ENCODE measurements around the gene MSANTD3. TPM values are rescaled to one million over a fixed set of nuclear protein-coding genes. Genes with fewer than 3 reads are reported as not detected.

The MSANTD3 gene
- total and polyA plus RNA-seq, 2 of the 4 experiments (the other 2 are of a cell fraction) = 45.5 to 55.9 TPM

DNA sequence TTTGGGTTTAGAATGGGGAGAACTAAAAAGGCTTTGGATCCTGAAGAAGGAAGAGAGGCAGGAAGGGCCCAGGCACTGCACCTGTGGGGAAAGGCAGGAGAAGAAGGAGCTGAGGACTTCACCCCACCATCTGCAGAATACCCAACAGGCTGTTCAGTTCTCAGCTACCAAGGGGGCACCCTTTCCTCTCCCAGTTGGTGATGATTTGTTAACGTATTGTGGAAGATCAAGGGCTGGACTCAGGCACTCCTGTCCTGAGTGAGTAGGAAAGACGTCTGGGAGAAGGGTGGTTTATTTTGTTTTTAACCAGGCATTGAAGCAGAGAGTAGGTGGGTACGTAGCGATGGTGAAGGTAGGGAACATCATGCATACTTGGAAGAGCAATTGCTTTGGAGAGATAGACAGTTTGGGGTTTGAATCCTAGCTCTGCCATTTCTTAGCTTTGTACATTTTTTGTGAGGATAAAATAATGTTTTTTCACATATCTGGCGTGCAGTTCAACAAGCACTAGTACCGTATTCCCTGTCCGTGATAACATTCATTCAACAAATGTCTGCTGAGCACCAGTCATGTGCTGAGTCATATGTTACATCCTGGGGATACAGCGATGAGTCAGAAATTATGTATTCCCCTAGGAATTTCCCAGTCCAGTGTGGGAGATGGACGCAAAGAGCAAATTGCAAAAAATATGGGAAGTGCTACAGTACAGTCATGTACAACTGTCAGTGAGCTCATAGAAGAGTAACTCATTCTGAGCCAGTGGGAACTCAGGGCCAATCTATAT lies 2.1 kb downstream of the MSANTD3 start:
- DNase-seq = peak; percentile 100
- peak overlapping the region; percentile 82 for H4K5ac ChIP-seq (ENCODE audit: low read depth, low read length)
- no peaks in the 10 kb centered on the region for H3K27me3 ChIP-seq (ENCODE audit: control insufficient read depth, insufficient read depth, low read length)
- H3K23ac ChIP-seq (ENCODE audit: low read depth, low read length) = peak overlapping the region; percentile 100
- H4K8ac ChIP-seq (ENCODE audit: low read depth in 2 of 2, low read length in 2 of 2) = peak overlapping the region; percentile 85 to 96
- ChIA-PET CTCF (interaction anchor here (0.6 kb wide), 1 partner anchor 58 kb away, joined by 5 read pairs; no protein-coding TSS in a partner anchor), POLR2A (ENCODE audit: unreplicated experiment) (interaction anchor here (0.5 kb wide), 1 partner anchor 165 kb away, joined by 3 read pairs; no protein-coding TSS in a partner anchor)
- H2AFZ ChIP-seq (replicated peaks; ENCODE audit: low read length, poor library complexity) = no peak overlapping the region
- H3K9me3 ChIP-seq (ENCODE audit: control insufficient read depth, insufficient read depth, low read length) = no peaks in the 10 kb centered on the region
- in situ Hi-C loops (cut with MboI; ENCODE audit: low sequenced_read_pairs) (no loop called here), intact Hi-C loops (cut with micrococcal nuclease) (loop anchor here (2.0 to 10.0 kb wide), 5 partner anchors 82 to 1244 kb away; partner anchors contain the start of gene NR4A3), dilution Hi-C loops (cut with HindIII; ENCODE audit: low sequenced_read_pairs, unreplicated experiment) (no loop called here)
- TF ChIP-seq CEBPB (IDR thresholded peaks at IDR 0.05; ENCODE audit: low read depth, low read length) (peak; percentile 78), SMC3 (IDR thresholded peaks at IDR 0.05; ENCODE audit: low read depth, low read length) (no peak), NFE2L2 (IDR thresholded peaks at IDR 0.05; ENCODE audit: low read depth, low read length) (peak; percentile 94), FOS (IDR thresholded peaks at IDR 0.05; ENCODE audit: low read depth, low read length) (peak; percentile 100), MXI1 (IDR thresholded peaks at IDR 0.05; ENCODE audit: borderline replicate concordance, low read depth, low read length) (no peak), RAD21 (IDR thresholded peaks at IDR 0.05; ENCODE audit: low read length) (no peak), MAFK (IDR thresholded peaks at IDR 0.05; ENCODE audit: low read depth, low read length) (peak; percentile 81), RFX5 (IDR thresholded peaks at IDR 0.05; ENCODE audit: low read depth, low read length) (no peak), MAZ (IDR thresholded peaks at IDR 0.05; ENCODE audit: borderline replicate concordance, low read depth, low read length) (peak; percentile 21; the same call in 1 of the 2 replicates), POLR2A (IDR thresholded peaks at IDR 0.05; ENCODE audit: low read depth, low read length) (peak; percentile 78; the same call in 1 of the 2 replicates), BHLHE40 (IDR thresholded peaks at IDR 0.05; ENCODE audit: low read depth, low read length) (peak; percentile 89)
- TF ChIP-seq, protein P1, sequence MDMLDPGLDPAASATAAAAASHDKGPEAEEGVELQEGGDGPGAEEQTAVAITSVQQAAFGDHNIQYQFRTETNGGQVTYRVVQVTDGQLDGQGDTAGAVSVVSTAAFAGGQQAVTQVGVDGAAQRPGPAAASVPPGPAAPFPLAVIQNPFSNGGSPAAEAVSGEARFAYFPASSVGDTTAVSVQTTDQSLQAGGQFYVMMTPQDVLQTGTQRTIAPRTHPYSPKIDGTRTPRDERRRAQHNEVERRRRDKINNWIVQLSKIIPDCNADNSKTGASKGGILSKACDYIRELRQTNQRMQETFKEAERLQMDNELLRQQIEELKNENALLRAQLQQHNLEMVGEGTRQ (IDR thresholded peaks at IDR 0.05; ENCODE audit: low read depth, low read length) = peak; percentile 77
- TF ChIP-seq, protein P2, sequence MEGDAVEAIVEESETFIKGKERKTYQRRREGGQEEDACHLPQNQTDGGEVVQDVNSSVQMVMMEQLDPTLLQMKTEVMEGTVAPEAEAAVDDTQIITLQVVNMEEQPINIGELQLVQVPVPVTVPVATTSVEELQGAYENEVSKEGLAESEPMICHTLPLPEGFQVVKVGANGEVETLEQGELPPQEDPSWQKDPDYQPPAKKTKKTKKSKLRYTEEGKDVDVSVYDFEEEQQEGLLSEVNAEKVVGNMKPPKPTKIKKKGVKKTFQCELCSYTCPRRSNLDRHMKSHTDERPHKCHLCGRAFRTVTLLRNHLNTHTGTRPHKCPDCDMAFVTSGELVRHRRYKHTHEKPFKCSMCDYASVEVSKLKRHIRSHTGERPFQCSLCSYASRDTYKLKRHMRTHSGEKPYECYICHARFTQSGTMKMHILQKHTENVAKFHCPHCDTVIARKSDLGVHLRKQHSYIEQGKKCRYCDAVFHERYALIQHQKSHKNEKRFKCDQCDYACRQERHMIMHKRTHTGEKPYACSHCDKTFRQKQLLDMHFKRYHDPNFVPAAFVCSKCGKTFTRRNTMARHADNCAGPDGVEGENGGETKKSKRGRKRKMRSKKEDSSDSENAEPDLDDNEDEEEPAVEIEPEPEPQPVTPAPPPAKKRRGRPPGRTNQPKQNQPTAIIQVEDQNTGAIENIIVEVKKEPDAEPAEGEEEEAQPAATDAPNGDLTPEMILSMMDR (conservative IDR thresholded peaks at IDR 0.05; ENCODE audit: low read depth, low read length) = 0 out of 2 replicates have a peak, but pooled peaks have one; percentile 2
- H3K36me3 ChIP-seq (ENCODE audit: control insufficient read depth, insufficient read depth, low read length) = peaks cover 6% of the 10 kb centered on the region; the same call in 1 of the 2 replicates
- peaks cover 5 to 44% of the 10 kb centered on the region in 2 experiments; a peak in 2 of 4 replicates for H3K79me1 ChIP-seq (ENCODE audit: low read depth in 1 of 2, low read length in 2 of 2)
- BruUV-seq (replicated peaks) = TSS peak; percentile 79
- peak overlapping the region; percentile 98 for H2BK120ac ChIP-seq (ENCODE audit: low read depth, low read length)
- peaks cover 29% of the 10 kb centered on the region for H4K20me1 ChIP-seq (ENCODE audit: insufficient read depth, low read length)
- peak overlapping the region; percentile 92 for H3K18ac ChIP-seq (ENCODE audit: low read depth, low read length)
- peak overlapping the region; percentile 96 for H4K91ac ChIP-seq (ENCODE audit: insufficient read depth, low read depth, low read length)
- H3K14ac ChIP-seq (replicated peaks; ENCODE audit: low read depth, low read length) = peak overlapping the region; percentile 99
- peak overlapping the region; percentile 95 for H3K56ac ChIP-seq (ENCODE audit: extremely low read depth, insufficient read depth, low read length)
- H2BK15ac ChIP-seq (ENCODE audit: low read depth, low read length) = peak overlapping the region; percentile 95; the same call in 2 of the 3 replicates
- H3K9me1 ChIP-seq (ENCODE audit: insufficient read depth, low read length) = peaks cover 21% of the 10 kb centered on the region
- peak overlapping the region; percentile 99 for H3K4ac ChIP-seq (ENCODE audit: low read depth, low read length)
- H3K9ac ChIP-seq (ENCODE audit: low read depth, low read length) = peak overlapping the region; percentile 98
- peak overlapping the region; percentile 83 for H3K4me2 ChIP-seq (ENCODE audit: low read depth, low read length)
- peak overlapping the region; percentile 95 for H3K27ac ChIP-seq (ENCODE audit: insufficient read depth, low read length)
- H2AK5ac ChIP-seq (ENCODE audit: low read depth, low read length) = peak overlapping the region; percentile 83
- H2BK5ac ChIP-seq (ENCODE audit: low read depth, low read length, poor library complexity, severe bottlenecking) = peak overlapping the region; percentile 95
- H2BK20ac ChIP-seq (ENCODE audit: low read depth, low read length) = peak overlapping the region; percentile 97
- peak overlapping the region; percentile 95 for H2AK9ac ChIP-seq (replicated peaks; ENCODE audit: low read depth, low read length, poor library complexity)
- H3K4me1 ChIP-seq (ENCODE audit: control insufficient read depth, insufficient read depth, low read length) = peaks cover 20% of the 10 kb centered on the region
- peak; percentile 62 for ATAC-seq (ENCODE audit: low read depth)
- WGBS, 2 experiments (ENCODE audit: extremely low coverage in 2 of 2, insufficient read length in 1 of 2) = 10% methylated on average over 2 of the region's 9 CpGs; no CpG with 5 or more reads in 1 of the 2 experiments
- peak overlapping the region; percentile 66 for H3K4me3 ChIP-seq (ENCODE audit: insufficient read depth, low read depth, low read length)
